Fibroblast of lung (primary cell): ENCODE results near the gene NRDC. TPM values are rescaled to one million over a fixed set of nuclear protein-coding genes. Genes with fewer than 3 reads are reported as not detected.

Source experiments
- DNase-seq, 2 donors: peaks; one replicate each; pipeline versions ENCODE4 v3.0.0 to v3.0.0-alpha.2; 2010; ENCODE audit warnings: low read depth in 2 of 2
- H2AFZ ChIP-seq: 2 replicates; pipeline ENCODE4 v1.5.1; 2012; ENCODE audit warnings: low read length, control low read depth, inconsistent platforms
- H3K27ac ChIP-seq: 2 replicates; pipeline ENCODE4 v1.5.1; 2011; ENCODE audit warnings: low read length, control low read depth; ENCODE audit not compliant: insufficient read depth
- H3K27me3 ChIP-seq: 2 replicates; pipeline ENCODE4 v1.5.1; 2011; ENCODE audit warnings: mild to moderate bottlenecking, low read length; ENCODE audit not compliant: control insufficient read depth, insufficient read depth
- H3K36me3 ChIP-seq: 2 replicates; pipeline ENCODE4 v1.5.1; 2011; ENCODE audit warnings: low read length; ENCODE audit not compliant: control insufficient read depth, insufficient read depth
- H3K4me1 ChIP-seq: 2 replicates; pipeline ENCODE4 v1.5.1; 2011; ENCODE audit warnings: low read length; ENCODE audit not compliant: control insufficient read depth, insufficient read depth; ENCODE audit errors: extremely low read depth
- H3K4me2 ChIP-seq: 2 replicates; pipeline ENCODE4 v1.5.1; 2011; ENCODE audit warnings: low read length, control low read depth; ENCODE audit not compliant: insufficient read depth; ENCODE audit errors: extremely low read depth
- H3K4me3 ChIP-seq, 4 experiments: fragments of 200-600 bp in 1 of 4; sonication (generic) in 1 of 4; replicated peaks in 1 of 4; 2 replicates each; pipeline ENCODE4 v1.5.1; 2011 to 2016; ENCODE audit warnings: low read length in 4 of 4, low read depth in 3 of 4, mild to moderate bottlenecking in 3 of 4, control low read depth in 2 of 4, inconsistent platforms in 1 of 4, mixed read lengths in 1 of 4; ENCODE audit not compliant: insufficient read depth in 1 of 4; ENCODE audit errors: control extremely low read depth in 1 of 4
- H3K79me2 ChIP-seq: 2 replicates; pipeline ENCODE4 v1.5.1; 2012; ENCODE audit warnings: mild to moderate bottlenecking, low read length, inconsistent platforms; ENCODE audit not compliant: control insufficient read depth, insufficient read depth
- H3K9ac ChIP-seq: 2 replicates; pipeline ENCODE4 v1.5.1; 2011; ENCODE audit warnings: mild to moderate bottlenecking, low read length, control low read depth; ENCODE audit not compliant: insufficient read depth
- H3K9me3 ChIP-seq: 2 replicates; pipeline ENCODE4 v1.5.1; 2012; ENCODE audit warnings: low read depth, low read length; ENCODE audit not compliant: control insufficient read depth, insufficient read depth
- H4K20me1 ChIP-seq: 2 replicates; pipeline ENCODE4 v1.5.1; 2011; ENCODE audit warnings: low read length; ENCODE audit not compliant: control insufficient read depth, insufficient read depth; ENCODE audit errors: extremely low read depth
- EZH2 ChIP-seq: IDR thresholded peaks from 2 replicates; pipeline ENCODE4 v1.5.1; 2012; ENCODE audit warnings: low read length, control low read depth, mild to moderate bottlenecking; ENCODE audit errors: missing control alignments
- polyA plus RNA-seq, 2 donors: library from polyadenylated mRNA; depleted of rRNA in 1 of 2; stranded (reverse) in 1 of 2; unstranded in 1 of 2; fragments of >200 nt; gene quantifications; 2 replicates each; pipeline ENCODE4 v1.2.1, GENCODE V29; 2011 to 2012; ENCODE audit warnings: missing spikeins in 1 of 2
- total RNA-seq: library from RNA; depleted of rRNA; stranded (reverse); fragments of >200 nt; gene quantifications from 2 replicates; pipeline ENCODE4 v1.2.1, GENCODE V29; 2014
- TF ChIP-seq, protein P1 (sequence below), 2 donors: IDR thresholded peaks in 1 of 2; conservative IDR thresholded peaks in 1 of 2; 1 replicate in 1 of 2; 2 replicates in 1 of 2; pipeline ENCODE4 v1.5.1; 2011 to 2012; ENCODE audit warnings: low read length in 2 of 2, control low read depth in 1 of 2, inconsistent platforms in 1 of 2, low read depth in 1 of 2, mild to moderate bottlenecking in 1 of 2

Gene NRDC
- total and polyA plus RNA-seq, 2 donors (not counting 1 experiment from before 2014, with no cell fraction given), result 116 to 142 TPM

DNA sequence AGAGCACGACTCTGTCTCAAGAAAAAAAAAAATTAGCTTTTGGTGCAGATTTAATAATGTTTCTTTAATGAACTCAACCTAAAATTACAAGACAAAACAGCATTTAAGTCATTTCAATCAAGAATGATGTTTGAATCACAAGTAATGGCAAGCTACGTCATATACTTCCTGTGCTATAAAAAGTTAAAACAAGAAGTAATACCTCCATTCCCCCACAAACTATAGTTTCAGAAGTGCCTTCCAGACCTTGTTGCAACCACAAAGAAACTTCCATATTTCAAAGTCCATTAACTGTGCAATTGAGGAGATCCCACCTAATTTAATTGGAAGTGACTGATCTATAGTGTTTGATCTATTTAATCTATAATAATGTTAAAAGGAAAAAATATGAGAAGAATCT, 15.1 kb downstream of the NRDC start:
- no peak overlapping the region for H3K4me2 ChIP-seq
- TF ChIP-seq, protein P1, sequence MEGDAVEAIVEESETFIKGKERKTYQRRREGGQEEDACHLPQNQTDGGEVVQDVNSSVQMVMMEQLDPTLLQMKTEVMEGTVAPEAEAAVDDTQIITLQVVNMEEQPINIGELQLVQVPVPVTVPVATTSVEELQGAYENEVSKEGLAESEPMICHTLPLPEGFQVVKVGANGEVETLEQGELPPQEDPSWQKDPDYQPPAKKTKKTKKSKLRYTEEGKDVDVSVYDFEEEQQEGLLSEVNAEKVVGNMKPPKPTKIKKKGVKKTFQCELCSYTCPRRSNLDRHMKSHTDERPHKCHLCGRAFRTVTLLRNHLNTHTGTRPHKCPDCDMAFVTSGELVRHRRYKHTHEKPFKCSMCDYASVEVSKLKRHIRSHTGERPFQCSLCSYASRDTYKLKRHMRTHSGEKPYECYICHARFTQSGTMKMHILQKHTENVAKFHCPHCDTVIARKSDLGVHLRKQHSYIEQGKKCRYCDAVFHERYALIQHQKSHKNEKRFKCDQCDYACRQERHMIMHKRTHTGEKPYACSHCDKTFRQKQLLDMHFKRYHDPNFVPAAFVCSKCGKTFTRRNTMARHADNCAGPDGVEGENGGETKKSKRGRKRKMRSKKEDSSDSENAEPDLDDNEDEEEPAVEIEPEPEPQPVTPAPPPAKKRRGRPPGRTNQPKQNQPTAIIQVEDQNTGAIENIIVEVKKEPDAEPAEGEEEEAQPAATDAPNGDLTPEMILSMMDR (conservative IDR thresholded peaks at IDR 0.05 in 1 of 2, IDR thresholded peaks at IDR 0.05 in 1 of 2; ENCODE audit: low read depth in 1 of 2, low read length in 2 of 2), result no peak
- no peak for TF ChIP-seq EZH2
- H3K9ac ChIP-seq, result no peak overlapping the region
- H4K20me1 ChIP-seq, result no peaks in the 10 kb centered on the region
- DNase-seq, result no peak
- H3K27me3 ChIP-seq, result no peaks in the 10 kb centered on the region
- H2AFZ ChIP-seq, result no peak overlapping the region
- no peak overlapping the region for H3K27ac ChIP-seq
- no peaks in the 10 kb centered on the region for H3K9me3 ChIP-seq
- no peaks in the 10 kb centered on the region for H3K36me3 ChIP-seq
- H3K4me1 ChIP-seq, result no peaks in the 10 kb centered on the region
- H3K79me2 ChIP-seq, result peaks cover 61% of the 10 kb centered on the region
- H3K4me3 ChIP-seq, result no peak overlapping the region

DNA sequence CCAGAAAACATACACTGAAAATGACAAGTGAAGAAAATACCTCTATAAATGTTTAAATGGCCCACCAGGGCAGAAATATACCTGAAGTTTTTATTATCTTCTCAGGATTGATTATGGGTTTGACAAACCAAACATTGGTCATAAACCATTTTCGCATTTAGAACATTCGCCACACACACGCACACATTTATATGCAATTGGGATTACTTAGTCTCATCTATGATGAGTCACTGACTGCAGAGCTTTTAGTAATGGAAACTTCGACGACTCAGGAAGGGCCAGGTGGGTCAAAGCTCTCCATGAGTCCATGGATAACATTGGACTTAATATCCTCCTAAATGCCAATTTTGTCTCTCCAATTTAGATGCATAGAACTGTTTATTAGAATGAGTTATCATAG, 16.9 kb downstream of the NRDC start:
- peak in 1 of 2 donors; percentile 40 for DNase-seq
- no peaks in the 10 kb centered on the region for H4K20me1 ChIP-seq
- no peak overlapping the region for H3K9ac ChIP-seq
- H2AFZ ChIP-seq, result no peak overlapping the region
- no peaks in the 10 kb centered on the region for H3K9me3 ChIP-seq
- no peaks in the 10 kb centered on the region for H3K27me3 ChIP-seq
- peaks cover 54% of the 10 kb centered on the region for H3K79me2 ChIP-seq
- H3K4me3 ChIP-seq, result no peak overlapping the region
- H3K36me3 ChIP-seq, result no peaks in the 10 kb centered on the region
- TF ChIP-seq, protein P1 (conservative IDR thresholded peaks at IDR 0.05 in 1 of 2, IDR thresholded peaks at IDR 0.05 in 1 of 2; ENCODE audit: low read depth in 1 of 2, low read length in 2 of 2), result no peak
- no peak overlapping the region for H3K27ac ChIP-seq
- no peaks in the 10 kb centered on the region for H3K4me1 ChIP-seq
- H3K4me2 ChIP-seq, result no peak overlapping the region

DNA sequence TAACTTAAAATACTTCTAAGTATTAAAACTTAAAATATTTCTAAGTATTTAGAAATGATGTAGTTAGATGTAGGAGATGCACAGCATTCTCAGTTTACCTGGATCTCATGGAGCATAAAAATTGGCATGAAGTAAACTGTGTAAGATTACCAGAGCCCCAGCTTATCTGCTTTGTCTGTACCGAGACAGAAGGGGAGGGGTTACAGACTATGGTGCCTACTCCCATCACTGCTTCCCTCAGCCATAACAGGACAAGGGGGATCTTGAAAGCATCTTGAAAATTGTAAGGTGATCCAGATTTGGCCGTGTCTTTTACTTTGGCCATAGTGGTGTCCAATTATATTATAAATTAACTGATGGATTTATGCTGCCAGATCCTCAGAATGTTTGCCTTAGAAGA, 18.8 kb downstream of the NRDC start:
- no peaks in the 10 kb centered on the region for H4K20me1 ChIP-seq
- no peak overlapping the region for H3K27ac ChIP-seq
- TF ChIP-seq EZH2, result no peak
- TF ChIP-seq, protein P1 (conservative IDR thresholded peaks at IDR 0.05 in 1 of 2, IDR thresholded peaks at IDR 0.05 in 1 of 2; ENCODE audit: low read depth in 1 of 2, low read length in 2 of 2), result no peak
- no peak overlapping the region for H3K4me3 ChIP-seq
- DNase-seq, result no peak
- H3K79me2 ChIP-seq, result peaks cover 44% of the 10 kb centered on the region
- H3K36me3 ChIP-seq, result no peaks in the 10 kb centered on the region
- H3K4me1 ChIP-seq, result no peaks in the 10 kb centered on the region
- H3K9me3 ChIP-seq, result no peaks in the 10 kb centered on the region
- no peaks in the 10 kb centered on the region for H3K27me3 ChIP-seq
- H3K9ac ChIP-seq, result no peak overlapping the region
- no peak overlapping the region for H2AFZ ChIP-seq
- H3K4me2 ChIP-seq, result no peak overlapping the region
